ENCODE data around the gene RNF151.

RNF151 gene

GRCh38 chr16:1978476-1979120, 11.9 kb downstream of the RNF151 start:
- DNase-seq: no peak

- peak; percentile 80 for DNase-seq
Measured at GRCh38 chr16:1979271-1980029, 12.8 kb downstream of the RNF151 start.

GRCh38 chr16:1980030-1980769, 13.5 kb downstream of the RNF151 start:
- DNase-seq: no peak

GRCh38 chr16:1980770-1981087, 14.1 kb downstream of the RNF151 start:
- DNase-seq: no peak

- DNase-seq: no peak
Measured at GRCh38 chr16:1981398-1981836, 14.8 kb downstream of the RNF151 start, which contains the start of gene NOXO1. Gene NOXO1, minus strand, starts transcription at chr16:1981469. Its CDS starts 290 bp downstream, at chr16:1981179.

- DNase-seq: no peak
Measured at GRCh38 chr16:1982013-1982433, 15.4 kb downstream of the RNF151 start.

GRCh38 chr16:1982991-1983543, 16.4 kb downstream of the RNF151 start:
- no peak for DNase-seq

GRCh38 chr16:1983544-1984346, 17.1 kb downstream of the RNF151 start, which contains the start of gene GFER:
Gene GFER, plus strand, starts transcription at chr16:1984193. Its CDS starts 26 bp downstream, at chr16:1984219.
- peak; percentile 89 for DNase-seq

GRCh38 chr16:1984347-1985225, 17.9 kb downstream of the RNF151 start:
- no peak for DNase-seq

GRCh38 chr16:1985466-1986150, 19.0 kb downstream of the RNF151 start:
- no peak for DNase-seq

GRCh38 chr16:1987198-1987597, 20.5 kb downstream of the RNF151 start:
- DNase-seq: no peak

- no peak for DNase-seq
Measured at GRCh38 chr16:1989209-1990100, 22.8 kb downstream of the RNF151 start, which contains the start of gene SYNGR3. Gene SYNGR3, plus strand, starts transcription at chr16:1989970. Its CDS starts 133 bp downstream, at chr16:1990103.

- DNase-seq: no peak
Measured at GRCh38 chr16:1990101-1990350, 23.4 kb downstream of the RNF151 start.

- DNase-seq: peak; percentile 82
Measured at GRCh38 chr16:1990351-1991134, 23.9 kb downstream of the RNF151 start.

GRCh38 chr16:1991135-1991551, 24.5 kb downstream of the RNF151 start:
- peak; percentile 79 for DNase-seq

GRCh38 chr16:1991588-1991947, 24.9 kb downstream of the RNF151 start:
- DNase-seq: no peak

GRCh38 chr16:1991948-1992703, 25.5 kb downstream of the RNF151 start:
- peak; percentile 98 for DNase-seq

- no peak for DNase-seq
Measured at GRCh38 chr16:1992704-1993317, 26.2 kb downstream of the RNF151 start.
